IMR-90 (cell line): ENCODE results near the gene TMEM132A. TPM values are rescaled to one million over a fixed set of nuclear protein-coding genes. Genes with fewer than 3 reads are reported as not detected.

Experiments used
- ATAC-seq: fragments of 200-7000 bp; cut with Tn5 transposase; 2 replicates; pipeline ENCODE4 v1.9.1; 2020; ENCODE audit warnings: low read depth, mild to moderate bottlenecking, moderate library complexity
- BruUV-seq: library from RNA; stranded (reverse); fragments of 400-500 nt; replicated peaks from 2 replicates; lab custom pipeline; 2021; lab: Mats Ljungman, UMichigan
- CTCF ChIA-PET: fragments of 300-600 bp; formaldehyde crosslinking; extraction: SDS; loops from one replicate; lab custom pipeline; 2021; ENCODE audit warnings: antibody characterized with exemption; lab: Yijun Ruan, JAX
- POLR2A ChIA-PET: fragments of 300-600 bp; sonication (Branson Sonifier 250); formaldehyde crosslinking; loops from one replicate; lab custom pipeline; 2022; ENCODE audit warnings: antibody characterized with exemption; ENCODE audit not compliant: unreplicated experiment; lab: Charles Lee
- DNase-seq: peaks from one replicate; pipeline ENCODE4 v3.0.0; 2013
- H2AFZ ChIP-seq: replicated peaks from 2 replicates; pipeline ENCODE3; 2013; ENCODE audit warnings: low read length, mild to moderate bottlenecking; ENCODE audit not compliant: poor library complexity
- H2AK5ac ChIP-seq: 2 replicates; pipeline ENCODE4 v1.6.1; 2013; ENCODE audit warnings: low read depth, low read length, inconsistent platforms
- H2AK9ac ChIP-seq: replicated peaks from 2 replicates; pipeline ENCODE3; 2013; ENCODE audit warnings: mild to moderate bottlenecking, low read depth, low read length, moderate library complexity; ENCODE audit not compliant: poor library complexity
- H2BK120ac ChIP-seq: 2 replicates; pipeline ENCODE4 v1.6.1; 2013; ENCODE audit warnings: low read depth, low read length, inconsistent platforms
- H2BK15ac ChIP-seq: 3 replicates; pipeline ENCODE4 v1.6.1; 2013; ENCODE audit warnings: low read depth, low read length, inconsistent platforms
- H2BK20ac ChIP-seq: 2 replicates; pipeline ENCODE4 v1.6.1; 2013; ENCODE audit warnings: low read depth, mild to moderate bottlenecking, inconsistent platforms, low read length, moderate library complexity
- H2BK5ac ChIP-seq: 2 replicates; pipeline ENCODE4 v1.6.1; 2013; ENCODE audit warnings: mild to moderate bottlenecking, low read depth, low read length, inconsistent platforms; ENCODE audit not compliant: poor library complexity, severe bottlenecking
- H3K14ac ChIP-seq: replicated peaks from 2 replicates; pipeline ENCODE4 v1.6.1; 2013; ENCODE audit warnings: low read depth, low read length, inconsistent platforms
- H3K18ac ChIP-seq: 2 replicates; pipeline ENCODE4 v1.6.1; 2013; ENCODE audit warnings: low read depth, low read length, control low read depth
- H3K23ac ChIP-seq: 2 replicates; pipeline ENCODE4 v1.6.1; 2013; ENCODE audit warnings: low read depth, low read length, inconsistent platforms
- H3K27ac ChIP-seq: 2 replicates; pipeline ENCODE4 v1.5.1; 2013; ENCODE audit warnings: mild to moderate bottlenecking, control low read depth, low read length; ENCODE audit not compliant: insufficient read depth
- H3K27me3 ChIP-seq: 2 replicates; pipeline ENCODE4 v1.6.1; 2013; ENCODE audit warnings: low read length; ENCODE audit not compliant: control insufficient read depth, insufficient read depth
- H3K36me3 ChIP-seq: 2 replicates; pipeline ENCODE4 v1.6.1; 2013; ENCODE audit warnings: low read length, mixed read lengths; ENCODE audit not compliant: control insufficient read depth, insufficient read depth
- H3K4ac ChIP-seq: 2 replicates; pipeline ENCODE4 v1.6.1; 2013; ENCODE audit warnings: low read depth, low read length, inconsistent platforms
- H3K4me1 ChIP-seq: 2 replicates; pipeline ENCODE4 v1.6.1; 2013; ENCODE audit warnings: low read length, mixed read lengths; ENCODE audit not compliant: control insufficient read depth, insufficient read depth
- H3K4me2 ChIP-seq: 2 replicates; pipeline ENCODE4 v1.6.1; 2013; ENCODE audit warnings: low read depth, mild to moderate bottlenecking, control low read depth, low read length, moderate library complexity
- H3K4me3 ChIP-seq: 2 replicates; pipeline ENCODE4 v1.5.1; 2013; ENCODE audit warnings: low read depth, mild to moderate bottlenecking, control low read depth, low read length, moderate library complexity; ENCODE audit not compliant: insufficient read depth
- H3K56ac ChIP-seq: 2 replicates; pipeline ENCODE4 v1.6.1; 2013; ENCODE audit warnings: low read length, inconsistent platforms; ENCODE audit not compliant: insufficient read depth; ENCODE audit errors: extremely low read depth
- H3K79me1 ChIP-seq, 2 experiments: 2 replicates each; pipeline ENCODE4 v1.6.1; 2013; ENCODE audit warnings: low read length in 2 of 2, inconsistent platforms in 1 of 2, low read depth in 1 of 2
- H3K9ac ChIP-seq: 2 replicates; pipeline ENCODE4 v1.6.1; 2013; ENCODE audit warnings: low read depth, low read length, control low read depth
- H3K9me1 ChIP-seq: 2 replicates; pipeline ENCODE4 v1.6.1; 2013; ENCODE audit warnings: low read length, inconsistent platforms; ENCODE audit not compliant: insufficient read depth
- H3K9me3 ChIP-seq: 2 replicates; pipeline ENCODE4 v1.6.1; 2013; ENCODE audit warnings: low read length; ENCODE audit not compliant: control insufficient read depth, insufficient read depth
- H4K20me1 ChIP-seq: 2 replicates; pipeline ENCODE4 v1.6.1; 2013; ENCODE audit warnings: low read length, inconsistent platforms; ENCODE audit not compliant: insufficient read depth
- H4K5ac ChIP-seq: 2 replicates; pipeline ENCODE4 v1.6.1; 2013; ENCODE audit warnings: mild to moderate bottlenecking, low read depth, low read length, control low read depth
- H4K8ac ChIP-seq, 2 experiments: 2 replicates each; pipeline ENCODE4 v1.6.1; 2013; ENCODE audit warnings: low read depth in 2 of 2, low read length in 2 of 2, control low read depth in 1 of 2, inconsistent platforms in 1 of 2
- H4K91ac ChIP-seq: 2 replicates; pipeline ENCODE4 v1.6.1; 2013; ENCODE audit warnings: low read depth, low read length, inconsistent platforms; ENCODE audit not compliant: insufficient read depth
- BHLHE40 ChIP-seq: fragments of 150-350 bp; IDR thresholded peaks from 2 replicates; pipeline ENCODE4 v1.6.1; 2016; ENCODE audit warnings: mild to moderate bottlenecking, low read depth, low read length
- CEBPB ChIP-seq: IDR thresholded peaks from 2 replicates; pipeline ENCODE4 v1.6.1; 2012; ENCODE audit warnings: low read depth, low read length, improper control_type of control experiment
- CHD1 ChIP-seq: IDR thresholded peaks from 2 replicates; pipeline ENCODE4 v1.6.1; 2012; ENCODE audit warnings: low read depth, low read length, improper control_type of control experiment
- CTCF ChIP-seq: conservative IDR thresholded peaks from 2 replicates; pipeline ENCODE4 v1.5.1; 2012; ENCODE audit warnings: mild to moderate bottlenecking, low read depth, low read length, improper control_type of control experiment
- ELK1 ChIP-seq: fragments of 150-350 bp; IDR thresholded peaks from 2 replicates; pipeline ENCODE4 v1.6.1; 2016; ENCODE audit warnings: low read depth, mild to moderate bottlenecking, low read length, moderate library complexity, borderline replicate concordance
- FOS ChIP-seq: fragments of 150-350 bp; IDR thresholded peaks from 2 replicates; pipeline ENCODE4 v1.6.1; 2016; ENCODE audit warnings: low read depth, low read length
- MAZ ChIP-seq: IDR thresholded peaks from 2 replicates; pipeline ENCODE4 v1.6.1; 2012; ENCODE audit warnings: low read depth, mild to moderate bottlenecking, low read length, improper control_type of control experiment, moderate library complexity, borderline replicate concordance
- MXI1 ChIP-seq: IDR thresholded peaks from 2 replicates; pipeline ENCODE4 v1.6.1; 2012; ENCODE audit warnings: low read depth, mild to moderate bottlenecking, low read length, moderate library complexity, borderline replicate concordance
- NFE2L2 ChIP-seq: fragments of 150-350 bp; IDR thresholded peaks from 2 replicates; pipeline ENCODE4 v1.6.1; 2016; ENCODE audit warnings: low read depth, mild to moderate bottlenecking, low read length
- POLR2A ChIP-seq: IDR thresholded peaks from 2 replicates; pipeline ENCODE4 v1.6.1; 2012; ENCODE audit warnings: mild to moderate bottlenecking, low read depth, low read length
- RAD21 ChIP-seq: IDR thresholded peaks from 2 replicates; pipeline ENCODE4 v1.6.1; 2012; ENCODE audit warnings: low read length, improper control_type of control experiment
- RCOR1 ChIP-seq: IDR thresholded peaks from 2 replicates; pipeline ENCODE4 v1.6.1; 2012; ENCODE audit warnings: mild to moderate bottlenecking, low read length, improper control_type of control experiment; ENCODE audit not compliant: insufficient replicate concordance
- RFX5 ChIP-seq: IDR thresholded peaks from 2 replicates; pipeline ENCODE4 v1.8.0; 2012; ENCODE audit warnings: low read depth, mild to moderate bottlenecking, low read length, moderate library complexity
- SMC3 ChIP-seq: fragments of 150-350 bp; IDR thresholded peaks from 2 replicates; pipeline ENCODE4 v1.6.1; 2016; ENCODE audit warnings: low read depth, mild to moderate bottlenecking, antibody characterized with exemption, low read length, moderate library complexity
- USF2 ChIP-seq: fragments of 150-350 bp; IDR thresholded peaks from 2 replicates; pipeline ENCODE4 v1.6.1; 2017; ENCODE audit warnings: mild to moderate bottlenecking, antibody characterized with exemption, low read length, low read depth
- WGBS, 2 experiments: methylation state at CpG; one replicate each; pipeline versions ENCODE4 v1.1.5 to v1.1.7; 2013; ENCODE audit warnings: missing lambda C conversion rate in 2 of 2; ENCODE audit not compliant: insufficient read length in 1 of 2; ENCODE audit errors: extremely low coverage in 2 of 2; 5-methylcytosine and 5-hydroxymethylcytosine counted together
- dilution Hi-C: fragments of 300-500 bp; cut with HindIII; formaldehyde crosslinking; loops from one replicate; pipeline ENCODE4 v1.14.3; 2018; ENCODE audit warnings: low sequenced_read_pairs; ENCODE audit not compliant: unreplicated experiment
- in situ Hi-C: fragments of 300-500 bp; cut with MboI; formaldehyde crosslinking; loops from 3 replicates; pipeline ENCODE4 v1.14.3; 2019; ENCODE audit warnings: low sequenced_read_pairs, inconsistent platforms, mixed read lengths
- intact Hi-C: fragments of 100-400 bp; cut with micrococcal nuclease; formaldehyde crosslinking; loops from 2 replicates; pipeline ENCODE4 v1.10.0; 2022
- polyA plus RNA-seq, 3 experiments: library from polyadenylated mRNA; depleted of rRNA; stranded (reverse); fragments of >200 nt; gene quantifications; 2 replicates each; pipeline ENCODE4 v1.2.3, GENCODE V29; 2012; ENCODE audit warnings: low replicate concordance in 1 of 3
- total RNA-seq: library from RNA; depleted of rRNA; stranded (reverse); fragments of >200 nt; gene quantifications from 2 replicates; pipeline ENCODE4 v1.2.3, GENCODE V29; 2012

Gene TMEM132A
- total and polyA plus RNA-seq, 2 of the 4 experiments (the other 2 are of a cell fraction), result 7.7 to 64.2 TPM

- ATAC-seq, result no peak
- H3K14ac ChIP-seq, result no peak overlapping the region
- H3K56ac ChIP-seq, result no peak overlapping the region
- no peak overlapping the region for H2BK5ac ChIP-seq
- no TSS peak for BruUV-seq
- H3K79me1 ChIP-seq, result peaks cover 5 to 22% of the 10 kb centered on the region in 2 experiments; a peak in 3 of 4 replicates
- peaks cover 12% of the 10 kb centered on the region for H4K20me1 ChIP-seq
- no peak overlapping the region for H4K5ac ChIP-seq
- in situ Hi-C loops, result no loop called here
- H3K9me3 ChIP-seq, result no peaks in the 10 kb centered on the region
- H3K18ac ChIP-seq, result no peak overlapping the region
- H3K4me3 ChIP-seq, result no peak overlapping the region
- H3K23ac ChIP-seq, result no peak overlapping the region
- H3K9ac ChIP-seq, result no peak overlapping the region
- H3K4me1 ChIP-seq, result peaks cover 10% of the 10 kb centered on the region
- no peak overlapping the region for H4K91ac ChIP-seq
- H3K36me3 ChIP-seq, result peaks cover 43% of the 10 kb centered on the region
- H3K4me2 ChIP-seq, result no peak overlapping the region
- TF ChIP-seq RFX5 (no peak), USF2 (no peak), NFE2L2 (no peak), CHD1 (no peak), CTCF (no peak), FOS (no peak), MAZ (no peak), ELK1 (no peak), SMC3 (no peak), CEBPB (no peak), BHLHE40 (no peak), RCOR1 (no peak), RAD21 (no peak), POLR2A (no peak), MXI1 (no peak)
- H3K27me3 ChIP-seq, result no peaks in the 10 kb centered on the region
- dilution Hi-C loops, result no loop called here
- POLR2A ChIA-PET, result no interaction called here
- no peak overlapping the region for H2BK20ac ChIP-seq
- no peak for DNase-seq
- H2AK5ac ChIP-seq, result no peak overlapping the region
- no peak overlapping the region for H2BK120ac ChIP-seq
- intact Hi-C loops, result no loop called here
- H2AK9ac ChIP-seq, result no peak overlapping the region
- H2AFZ ChIP-seq, result no peak overlapping the region
- CTCF ChIA-PET, result no interaction called here
- no CpG with 5 or more reads among the region's 4 CpGs for WGBS, 2 experiments
- H2BK15ac ChIP-seq, result no peak overlapping the region
- no peak overlapping the region for H3K4ac ChIP-seq
- no peak overlapping the region for H3K27ac ChIP-seq
- H3K9me1 ChIP-seq, result peaks cover 7% of the 10 kb centered on the region; the same call in 1 of the 2 replicates
- no peak overlapping the region for H4K8ac ChIP-seq
Observed at GRCh38 chr11:60929764-60930163, 5.5 kb downstream of the TMEM132A start.
